Measurements from ENCODE around the gene RADIL.

Gene RADIL

GRCh38 chr7:4769761-4770160 is 113.8 kb downstream of the RADIL start:
- Mint-ChIP-seq H3K4me3 (no peak overlapping the region), H3K36me3 (ENCODE audit: low read depth) (no peaks in the 10 kb centered on the region), H3K27me3 (no peaks in the 10 kb centered on the region), H3K27ac (no peak overlapping the region), H3K9me3 (no peaks in the 10 kb centered on the region), H3K4me1 (peaks cover 10% of the 10 kb centered on the region)
- no peak for DNase-seq
- no peak for ATAC-seq

GRCh38 chr7:4768597-4769569 is 114.6 kb downstream of the RADIL start:
- no peaks in the 10 kb centered on the region for H3K9me3 Mint-ChIP-seq
- DNase-seq (no peak), ATAC-seq (no peak)
- H3K27me3 Mint-ChIP-seq = no peaks in the 10 kb centered on the region
- H3K4me1 Mint-ChIP-seq = peaks cover 2% of the 10 kb centered on the region
- H3K36me3 Mint-ChIP-seq (ENCODE audit: low read depth) = no peaks in the 10 kb centered on the region
- no peak overlapping the region for H3K4me3 Mint-ChIP-seq
- peak overlapping the region; percentile 69 for H3K27ac Mint-ChIP-seq

GRCh38 chr7:4766666-4767519 is 116.6 kb downstream of the RADIL start:
- DNase-seq (no peak), ATAC-seq (no peak)
- no peaks in the 10 kb centered on the region for H3K4me1 Mint-ChIP-seq
- H3K9me3 Mint-ChIP-seq = no peaks in the 10 kb centered on the region
- H3K27me3 Mint-ChIP-seq = no peaks in the 10 kb centered on the region
- no peak overlapping the region for H3K27ac Mint-ChIP-seq
- H3K36me3 Mint-ChIP-seq (ENCODE audit: low read depth) = peaks cover 5% of the 10 kb centered on the region
- no peak overlapping the region for H3K4me3 Mint-ChIP-seq

GRCh38 chr7:4765776-4766490 is 117.6 kb downstream of the RADIL start:
- Mint-ChIP-seq H3K36me3 (ENCODE audit: low read depth) (peaks cover 5% of the 10 kb centered on the region), H3K27ac (no peak overlapping the region), H3K4me1 (no peaks in the 10 kb centered on the region), H3K9me3 (no peaks in the 10 kb centered on the region), H3K27me3 (no peaks in the 10 kb centered on the region), H3K4me3 (no peak overlapping the region)
- DNase-seq = no peak
- no peak for ATAC-seq

GRCh38 chr7:4764402-4765007 is 119.0 kb downstream of the RADIL start:
- no peaks in the 10 kb centered on the region for H3K27me3 Mint-ChIP-seq
- H3K27ac Mint-ChIP-seq = peak overlapping the region; percentile 39
- no peak for ATAC-seq
- no peaks in the 10 kb centered on the region for H3K9me3 Mint-ChIP-seq
- no peak overlapping the region for H3K4me3 Mint-ChIP-seq
- no peak for DNase-seq
- H3K36me3 Mint-ChIP-seq (ENCODE audit: low read depth) = peaks cover 11% of the 10 kb centered on the region
- no peaks in the 10 kb centered on the region for H3K4me1 Mint-ChIP-seq

GRCh38 chr7:4763794-4764185 is 119.7 kb downstream of the RADIL start:
- no peak overlapping the region for H3K27ac Mint-ChIP-seq
- H3K4me3 Mint-ChIP-seq = no peak overlapping the region
- ATAC-seq = no peak
- peaks cover 11% of the 10 kb centered on the region for H3K36me3 Mint-ChIP-seq (ENCODE audit: low read depth)
- H3K4me1 Mint-ChIP-seq = no peaks in the 10 kb centered on the region
- H3K27me3 Mint-ChIP-seq = no peaks in the 10 kb centered on the region
- DNase-seq = no peak
- no peaks in the 10 kb centered on the region for H3K9me3 Mint-ChIP-seq

GRCh38 chr7:4763091-4763793 is 120.3 kb downstream of the RADIL start:
- DNase-seq = no peak
- Mint-ChIP-seq H3K4me1 (no peaks in the 10 kb centered on the region), H3K4me3 (no peak overlapping the region), H3K36me3 (ENCODE audit: low read depth) (peaks cover 11% of the 10 kb centered on the region), H3K27ac (no peak overlapping the region), H3K27me3 (no peaks in the 10 kb centered on the region), H3K9me3 (no peaks in the 10 kb centered on the region)
- no peak for ATAC-seq

GRCh38 chr7:4762121-4763055 is 121.1 kb downstream of the RADIL start:
- H3K4me3 Mint-ChIP-seq = no peak overlapping the region
- DNase-seq (no peak), ATAC-seq (no peak)
- H3K27me3 Mint-ChIP-seq = no peaks in the 10 kb centered on the region
- H3K4me1 Mint-ChIP-seq = no peaks in the 10 kb centered on the region
- H3K36me3 Mint-ChIP-seq (ENCODE audit: low read depth) = peaks cover 11% of the 10 kb centered on the region
- H3K9me3 Mint-ChIP-seq = no peaks in the 10 kb centered on the region
- H3K27ac Mint-ChIP-seq = no peak overlapping the region

- Mint-ChIP-seq H3K36me3 (ENCODE audit: low read depth) (peaks cover 11% of the 10 kb centered on the region), H3K27me3 (no peaks in the 10 kb centered on the region)
- DNase-seq = no peak
These were observed 122.6 kb downstream of the RADIL start for GRCh38 chr7:4760952-4761351.

GRCh38 chr7:4759211-4759610 is 124.3 kb downstream of the RADIL start:
- no peak overlapping the region for H3K27ac Mint-ChIP-seq
- H3K27me3 Mint-ChIP-seq = no peaks in the 10 kb centered on the region
- H3K4me1 Mint-ChIP-seq = no peaks in the 10 kb centered on the region
- no peak for ATAC-seq
- H3K36me3 Mint-ChIP-seq (ENCODE audit: low read depth) = peaks cover 19% of the 10 kb centered on the region
- H3K4me3 Mint-ChIP-seq = no peak overlapping the region
- no peaks in the 10 kb centered on the region for H3K9me3 Mint-ChIP-seq
- no peak for DNase-seq

More at GRCh38 chr7:4760952-4761351, 122.6 kb downstream of the RADIL start:
- Mint-ChIP-seq H3K9me3 (no peaks in the 10 kb centered on the region), H3K4me1 (no peaks in the 10 kb centered on the region), H3K4me3 (no peak overlapping the region), H3K27ac (no peak overlapping the region)
- ATAC-seq = no peak

GRCh38 chr7:4758791-4759190 is 124.7 kb downstream of the RADIL start:
- Mint-ChIP-seq H3K4me1 (peaks cover under 1% of the 10 kb centered on the region), H3K27ac (no peak overlapping the region), H3K9me3 (no peaks in the 10 kb centered on the region), H3K4me3 (no peak overlapping the region), H3K27me3 (no peaks in the 10 kb centered on the region), H3K36me3 (ENCODE audit: low read depth) (peaks cover 19% of the 10 kb centered on the region)
- ATAC-seq = no peak
- DNase-seq = no peak

GRCh38 chr7:4758111-4758510 is 125.4 kb downstream of the RADIL start:
- Mint-ChIP-seq H3K27me3 (no peaks in the 10 kb centered on the region), H3K4me1 (peaks cover 6% of the 10 kb centered on the region), H3K9me3 (no peaks in the 10 kb centered on the region), H3K36me3 (ENCODE audit: low read depth) (peaks cover 19% of the 10 kb centered on the region), H3K4me3 (no peak overlapping the region), H3K27ac (no peak overlapping the region)
- ATAC-seq = no peak
- no peak for DNase-seq

GRCh38 chr7:4755045-4755444 is 128.5 kb downstream of the RADIL start:
- no peak for DNase-seq
- Mint-ChIP-seq H3K4me1 (peaks cover 14% of the 10 kb centered on the region), H3K4me3 (no peak overlapping the region), H3K9me3 (no peaks in the 10 kb centered on the region), H3K36me3 (ENCODE audit: low read depth) (peaks cover 15% of the 10 kb centered on the region), H3K27me3 (no peaks in the 10 kb centered on the region), H3K27ac (no peak overlapping the region)
- no peak for ATAC-seq
